ENCODE results near the gene MAP3K21.

The MAP3K21 gene

GRCh38 chr1:233361876-233362275 is 34.4 kb downstream of the MAP3K21 start:
- TF ChIP-seq CTCF (IDR thresholded peaks at IDR 0.05; ENCODE audit: low read depth, low read length, missing control alignments): no peak
- H3K4me3 ChIP-seq (ENCODE audit: low read depth, low read length): no peak overlapping the region
- DNase-seq (ENCODE audit: low read depth): no peak

- no peak for TF ChIP-seq CTCF (IDR thresholded peaks at IDR 0.05; ENCODE audit: low read depth, low read length, missing control alignments)
Observed at GRCh38 chr1:233362743-233363142, 35.2 kb downstream of the MAP3K21 start.

DNA sequence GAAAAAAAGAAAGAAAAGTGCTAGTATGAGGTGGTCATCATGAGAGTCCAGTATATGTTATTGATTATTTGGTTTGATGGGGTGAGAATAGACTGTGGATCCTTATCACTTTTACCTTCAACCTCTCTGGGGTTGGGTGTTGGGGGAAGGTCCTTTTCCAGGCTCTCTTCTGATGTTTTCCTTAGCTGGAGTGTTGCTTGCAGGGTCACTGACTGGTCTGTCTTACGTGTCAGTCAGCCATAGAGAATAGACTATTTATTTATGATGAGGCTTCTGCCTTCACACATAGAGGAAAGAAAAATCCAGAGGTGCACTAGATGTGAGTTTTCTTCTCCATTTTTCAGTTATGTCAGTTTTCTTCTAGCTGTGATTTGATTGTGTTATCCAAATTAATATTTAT is 36.5 kb downstream of the MAP3K21 start:
- no peak for TF ChIP-seq CTCF (IDR thresholded peaks at IDR 0.05; ENCODE audit: low read depth, low read length, missing control alignments)
- no peak overlapping the region for H3K4me3 ChIP-seq (ENCODE audit: low read depth, low read length)
- no peak for DNase-seq (ENCODE audit: low read depth)

More at GRCh38 chr1:233362743-233363142, 35.2 kb downstream of the MAP3K21 start:
- no peak overlapping the region for H3K4me3 ChIP-seq (ENCODE audit: low read depth, low read length)
- no peak for DNase-seq (ENCODE audit: low read depth)

- no peak overlapping the region for H3K4me3 ChIP-seq (ENCODE audit: low read depth, low read length)
- TF ChIP-seq CTCF (IDR thresholded peaks at IDR 0.05; ENCODE audit: low read depth, low read length, missing control alignments): peak; percentile 47
- DNase-seq (ENCODE audit: low read depth): no peak
Observed at GRCh38 chr1:233364695-233365539, 37.4 kb downstream of the MAP3K21 start.

DNA sequence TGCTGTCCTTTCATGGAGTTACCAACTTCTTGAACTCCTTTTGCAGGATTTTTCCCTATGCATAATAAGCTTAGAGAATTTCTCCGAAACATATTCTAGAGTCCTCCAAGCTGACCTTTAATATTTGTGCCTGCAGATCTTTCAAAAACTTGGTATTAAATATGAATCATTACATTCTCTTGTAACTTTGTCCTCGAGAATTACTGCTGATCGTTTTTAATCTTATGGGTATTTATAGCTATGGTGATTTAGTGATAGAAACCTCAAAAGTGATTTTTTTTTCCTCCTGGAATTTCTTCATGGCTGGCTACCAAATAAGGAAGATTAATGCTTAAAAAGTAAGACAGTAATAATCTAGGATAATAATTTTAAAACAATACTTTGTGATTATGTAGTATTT is 39.1 kb downstream of the MAP3K21 start:
- no peak for DNase-seq (ENCODE audit: low read depth)
- no peak overlapping the region for H3K4me3 ChIP-seq (ENCODE audit: low read depth, low read length)
- TF ChIP-seq CTCF (IDR thresholded peaks at IDR 0.05; ENCODE audit: low read depth, low read length, missing control alignments): no peak

DNA sequence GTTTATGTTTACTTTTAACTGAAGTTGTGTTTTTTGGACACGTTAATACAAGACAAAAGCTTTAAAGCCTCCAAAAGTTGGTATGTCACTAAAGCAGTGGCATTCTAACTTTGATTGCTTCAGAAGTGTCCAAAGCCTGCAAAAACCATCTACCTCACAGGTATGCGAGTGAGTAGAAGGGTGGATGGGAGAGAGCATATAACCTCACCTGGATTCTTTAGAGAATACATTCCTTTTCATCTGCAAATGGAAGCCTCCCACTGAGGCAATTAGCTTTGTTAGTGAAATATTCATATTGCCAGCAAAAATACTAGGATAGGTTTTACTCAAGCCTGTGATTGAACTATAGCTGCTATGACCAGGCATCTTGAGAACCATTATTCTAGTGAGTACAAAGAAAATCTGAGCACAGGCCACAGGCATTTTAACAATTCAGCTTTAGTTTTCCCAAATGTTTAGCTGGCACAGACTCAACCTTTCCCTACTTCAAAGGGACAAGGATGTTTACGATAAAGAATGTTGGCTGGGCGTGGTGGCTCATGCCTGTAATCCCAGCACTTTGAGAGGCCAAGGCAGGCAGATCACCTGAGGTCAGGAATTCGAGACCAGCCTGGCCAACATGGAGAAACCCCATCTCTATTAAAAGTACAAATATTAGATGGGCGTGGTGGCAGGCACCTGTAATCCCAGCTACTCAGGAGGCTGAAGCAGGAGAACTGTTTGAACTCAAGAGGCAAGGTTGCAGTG is 39.7 kb downstream of the MAP3K21 start:
- no peak for TF ChIP-seq CTCF (IDR thresholded peaks at IDR 0.05; ENCODE audit: low read depth, low read length, missing control alignments)
- no peak for DNase-seq (ENCODE audit: low read depth)
- H3K4me3 ChIP-seq (ENCODE audit: low read depth, low read length): no peak overlapping the region
